AG04450 (cell line): ENCODE results near the gene TBCC. TPM values are rescaled to one million over a fixed set of nuclear protein-coding genes. Genes with fewer than 3 reads are reported as not detected.

Experiments
- CTCF ChIA-PET: fragments of 300-600, 350-600 bp; formaldehyde crosslinking; extraction: SDS; loops from one replicate; lab custom pipeline; 2022; ENCODE audit warnings: antibody characterized with exemption, inconsistent platforms; lab: Charles Lee
- POLR2A ChIA-PET: fragments of 350-600 bp; formaldehyde crosslinking; extraction: SDS; loops from one replicate; lab custom pipeline; 2021; ENCODE audit warnings: antibody characterized with exemption, inconsistent platforms; lab: Yijun Ruan, JAX
- DNase-seq: peaks from one replicate; pipeline ENCODE4 v3.0.0-alpha.2; 2011; ENCODE audit warnings: low read depth, low spot score
- H3K27ac ChIP-seq: one replicate; pipeline ENCODE4 v1.5.1; 2012; ENCODE audit warnings: low read depth, low read length, control low read depth
- H3K27me3 ChIP-seq: one replicate; pipeline ENCODE4 v1.6.0; 2012; ENCODE audit warnings: low read length; ENCODE audit not compliant: control insufficient read depth, insufficient read depth
- H3K4me3 ChIP-seq: 2 replicates; pipeline ENCODE4 v1.5.1; 2011; ENCODE audit warnings: mild to moderate bottlenecking, low read depth, low read length, control low read depth
- H3K9me3 ChIP-seq: 2 replicates; pipeline ENCODE4 v1.5.1; 2012; ENCODE audit warnings: low read length; ENCODE audit not compliant: control insufficient read depth, insufficient read depth
- polyA plus RNA-seq: library from polyadenylated mRNA; depleted of rRNA; stranded (reverse); fragments of >200 nt; gene quantifications from 2 replicates; pipeline ENCODE4 v1.2.3, GENCODE V29; 2011
- TF ChIP-seq, protein P1 (sequence below): IDR thresholded peaks from 2 replicates; pipeline ENCODE4 v1.5.1; 2011; ENCODE audit warnings: low read depth, low read length, control low read depth, inconsistent platforms

The TBCC gene
- polyA plus RNA-seq, 1 experiment, result 19.6 TPM

GRCh38 chr6:42746463-42747391 is 824 bp upstream of the TBCC start:
- TF ChIP-seq, protein P1, sequence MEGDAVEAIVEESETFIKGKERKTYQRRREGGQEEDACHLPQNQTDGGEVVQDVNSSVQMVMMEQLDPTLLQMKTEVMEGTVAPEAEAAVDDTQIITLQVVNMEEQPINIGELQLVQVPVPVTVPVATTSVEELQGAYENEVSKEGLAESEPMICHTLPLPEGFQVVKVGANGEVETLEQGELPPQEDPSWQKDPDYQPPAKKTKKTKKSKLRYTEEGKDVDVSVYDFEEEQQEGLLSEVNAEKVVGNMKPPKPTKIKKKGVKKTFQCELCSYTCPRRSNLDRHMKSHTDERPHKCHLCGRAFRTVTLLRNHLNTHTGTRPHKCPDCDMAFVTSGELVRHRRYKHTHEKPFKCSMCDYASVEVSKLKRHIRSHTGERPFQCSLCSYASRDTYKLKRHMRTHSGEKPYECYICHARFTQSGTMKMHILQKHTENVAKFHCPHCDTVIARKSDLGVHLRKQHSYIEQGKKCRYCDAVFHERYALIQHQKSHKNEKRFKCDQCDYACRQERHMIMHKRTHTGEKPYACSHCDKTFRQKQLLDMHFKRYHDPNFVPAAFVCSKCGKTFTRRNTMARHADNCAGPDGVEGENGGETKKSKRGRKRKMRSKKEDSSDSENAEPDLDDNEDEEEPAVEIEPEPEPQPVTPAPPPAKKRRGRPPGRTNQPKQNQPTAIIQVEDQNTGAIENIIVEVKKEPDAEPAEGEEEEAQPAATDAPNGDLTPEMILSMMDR, result no peak
- CTCF ChIA-PET, result interaction anchor here (0.6 to 1.1 kb wide), 4 partner anchors 20 to 152 kb away, joined by 3 to 9 read pairs (median 4); no protein-coding TSS in a partner anchor
- H3K9me3 ChIP-seq, result no peaks in the 10 kb centered on the region; the same call in 1 of the 2 replicates
- H3K27me3 ChIP-seq, result no peaks in the 10 kb centered on the region
- POLR2A ChIA-PET, result interaction anchor here (0.5 to 5.0 kb wide), 29 partner anchors 8 to 238 kb away, joined by 3 to 135 read pairs (median 4); partner anchors contain the start of genes BICRAL, PPP2R5D and RPL7L1
- peak overlapping the region; percentile 97 for H3K27ac ChIP-seq
- peak overlapping the region; percentile 74 for H3K4me3 ChIP-seq
- DNase-seq, result peak; percentile 83

DNA sequence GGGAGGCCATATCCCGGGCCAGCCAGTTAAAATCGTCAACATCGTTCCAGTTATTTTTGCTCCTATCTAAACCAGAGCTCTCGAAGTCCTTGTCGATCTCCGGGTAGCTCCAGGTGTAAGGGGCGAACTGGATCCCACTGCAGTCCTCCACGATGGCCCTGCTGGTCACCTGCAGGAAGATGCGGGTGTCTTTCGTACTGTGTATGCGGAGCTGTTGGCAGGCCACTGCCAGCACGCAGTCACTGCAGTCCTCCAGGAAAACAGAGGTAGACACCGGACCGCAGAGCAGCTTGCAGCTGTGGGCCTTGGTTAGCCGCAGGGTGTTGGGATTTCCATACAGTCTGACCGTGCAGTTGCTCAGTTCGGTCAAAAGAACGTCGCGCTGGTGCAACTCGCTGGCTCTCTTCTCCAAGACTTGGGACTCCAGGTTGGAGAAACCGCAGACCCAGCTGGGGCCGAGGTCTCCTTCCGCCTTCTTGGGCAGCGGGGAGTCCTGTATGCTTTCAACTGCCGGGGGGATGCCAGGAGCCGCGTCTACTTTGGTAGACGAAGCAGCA is 742 bp downstream of the TBCC start:
- POLR2A ChIA-PET, result interaction anchor here (0.6 to 5.0 kb wide), 15 partner anchors 10 to 785 kb away, joined by 3 to 135 read pairs (median 6); partner anchors contain the start of genes BICRAL, PPP2R5D and RPL7L1
- CTCF ChIA-PET, result interaction anchor here (1.1 kb wide), 1 partner anchor 20 kb away, joined by 9 read pairs; no protein-coding TSS in a partner anchor

GRCh38 chr6:42744351-42744893 is 1.5 kb downstream of the TBCC start:
- no peaks in the 10 kb centered on the region for H3K27me3 ChIP-seq
- TF ChIP-seq, protein P1, result no peak
- no peaks in the 10 kb centered on the region; the same call in 1 of the 2 replicates for H3K9me3 ChIP-seq
- ChIA-PET POLR2A (interaction anchor here (0.6 to 5.0 kb wide), 6 partner anchors 16 to 786 kb away, joined by 3 to 135 read pairs (median 6); partner anchors contain the start of genes BICRAL and RPL7L1), CTCF (interaction anchor here (0.7 kb wide), 1 partner anchor 134 kb away, joined by 3 read pairs; no protein-coding TSS in a partner anchor)
- H3K27ac ChIP-seq, result no peak overlapping the region
- H3K4me3 ChIP-seq, result peak overlapping the region; percentile 99
- no peak for DNase-seq

More for the DNA sequence above, 742 bp downstream of the TBCC start:
- no peaks in the 10 kb centered on the region; the same call in 1 of the 2 replicates for H3K9me3 ChIP-seq
- H3K4me3 ChIP-seq, result peak overlapping the region; percentile 99
- H3K27me3 ChIP-seq, result no peaks in the 10 kb centered on the region
- TF ChIP-seq, protein P1, result no peak
- no peak for DNase-seq
- H3K27ac ChIP-seq, result peak overlapping the region; percentile 70

- no peak for DNase-seq
- TF ChIP-seq, protein P1, result no peak
- Histone ChIP-seq H3K27me3 (peaks cover 4% of the 10 kb centered on the region), H3K4me3 (no peak overlapping the region), H3K9me3 (no peaks in the 10 kb centered on the region; the same call in 1 of the 2 replicates), H3K27ac (no peak overlapping the region)
- ChIA-PET POLR2A (interaction anchor here (0.7 to 1.3 kb wide), 4 partner anchors 40 to 187 kb away, joined by 3 to 10 read pairs (median 5); partner anchors contain the start of genes BICRAL, CNPY3 and RPL7L1), CTCF (interaction anchor here (2.7 kb wide), 1 partner anchor 16 kb away, joined by 18 read pairs; no protein-coding TSS in a partner anchor)
Measured at GRCh38 chr6:42742116-42742894, 3.6 kb downstream of the TBCC start.
